GM21367 (cell line): ENCODE data around the gene FOXO6.

ENCODE experiments used
- ATAC-seq: cut with Tn5 transposase; IDR thresholded peaks from one replicate; pipeline ENCODE4 v1.9.1; 2021; ENCODE audit not compliant: unreplicated experiment

FOXO6 gene

GRCh38 chr1:41350055-41350378 is 11.2 kb upstream of the FOXO6 start:
- no peak for ATAC-seq

- ATAC-seq, result no peak
These were observed 9.7 kb upstream of the FOXO6 start for GRCh38 chr1:41351262-41352151.

DNA sequence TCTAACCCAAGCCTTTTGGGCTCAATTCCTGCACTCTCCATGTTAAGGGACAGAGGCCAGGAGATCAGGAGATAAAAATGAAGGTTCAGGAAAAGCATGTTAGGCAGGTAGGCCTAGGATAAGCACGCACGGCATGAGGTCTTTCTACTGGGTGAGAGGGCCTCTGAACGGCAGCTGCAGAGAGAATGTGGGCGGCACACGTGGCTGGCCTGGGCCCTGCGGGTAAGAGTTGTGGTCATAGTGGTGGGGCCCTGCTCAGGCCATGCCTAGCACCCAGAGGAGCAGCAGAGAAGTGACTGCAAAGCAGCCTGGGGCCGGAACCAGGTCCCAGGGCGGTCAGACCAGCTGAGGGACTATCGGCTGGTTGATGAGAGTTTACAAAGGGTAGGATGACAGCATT is 7.5 kb upstream of the FOXO6 start:
- ATAC-seq, result no peak

- no peak for ATAC-seq
These were observed 6.3 kb upstream of the FOXO6 start for GRCh38 chr1:41354956-41355355.

GRCh38 chr1:41355356-41355755 is 5.9 kb upstream of the FOXO6 start:
- no peak for ATAC-seq

DNA sequence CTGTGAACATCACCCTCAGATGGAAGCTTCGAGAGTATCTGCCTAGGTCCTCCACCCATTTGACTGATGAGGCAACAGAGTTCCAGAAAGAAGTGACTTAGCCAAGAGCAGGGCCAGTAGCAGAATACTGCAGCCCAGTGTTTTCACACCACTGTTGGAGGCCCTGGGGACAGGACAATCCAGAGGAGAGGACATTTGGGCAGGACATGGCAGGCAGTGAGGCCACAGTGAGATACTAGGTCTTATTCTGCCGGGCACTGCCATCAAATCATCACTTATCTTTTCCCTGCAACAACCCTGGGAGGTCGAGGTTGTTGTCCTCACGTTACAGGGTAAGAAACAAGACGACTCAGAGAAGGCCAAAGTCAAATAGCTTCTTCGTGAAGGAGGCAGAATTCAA is 5.5 kb upstream of the FOXO6 start:
- ATAC-seq, result no peak

DNA sequence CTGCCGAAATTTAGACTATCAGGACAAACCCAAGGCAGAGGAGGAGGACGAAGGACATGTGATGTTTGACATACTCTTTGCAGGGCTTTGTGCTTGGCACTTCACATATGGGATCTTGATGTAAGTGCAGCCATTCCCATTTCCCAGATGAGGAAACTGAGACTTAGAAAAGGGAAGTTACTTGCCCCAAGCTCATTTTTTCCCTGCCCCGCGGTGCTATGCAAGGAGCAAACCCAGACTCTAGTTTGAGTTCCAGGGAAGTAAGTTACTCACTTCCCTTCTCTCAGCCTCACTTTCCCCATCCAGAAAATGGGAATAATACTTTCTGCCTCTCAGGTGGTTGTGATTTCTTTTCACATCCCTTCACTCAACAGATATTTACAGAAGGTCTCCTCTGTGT is 4.5 kb upstream of the FOXO6 start:
- ATAC-seq, result no peak

- ATAC-seq, result no peak
These were observed 3.7 kb upstream of the FOXO6 start for GRCh38 chr1:41357451-41358101.

DNA sequence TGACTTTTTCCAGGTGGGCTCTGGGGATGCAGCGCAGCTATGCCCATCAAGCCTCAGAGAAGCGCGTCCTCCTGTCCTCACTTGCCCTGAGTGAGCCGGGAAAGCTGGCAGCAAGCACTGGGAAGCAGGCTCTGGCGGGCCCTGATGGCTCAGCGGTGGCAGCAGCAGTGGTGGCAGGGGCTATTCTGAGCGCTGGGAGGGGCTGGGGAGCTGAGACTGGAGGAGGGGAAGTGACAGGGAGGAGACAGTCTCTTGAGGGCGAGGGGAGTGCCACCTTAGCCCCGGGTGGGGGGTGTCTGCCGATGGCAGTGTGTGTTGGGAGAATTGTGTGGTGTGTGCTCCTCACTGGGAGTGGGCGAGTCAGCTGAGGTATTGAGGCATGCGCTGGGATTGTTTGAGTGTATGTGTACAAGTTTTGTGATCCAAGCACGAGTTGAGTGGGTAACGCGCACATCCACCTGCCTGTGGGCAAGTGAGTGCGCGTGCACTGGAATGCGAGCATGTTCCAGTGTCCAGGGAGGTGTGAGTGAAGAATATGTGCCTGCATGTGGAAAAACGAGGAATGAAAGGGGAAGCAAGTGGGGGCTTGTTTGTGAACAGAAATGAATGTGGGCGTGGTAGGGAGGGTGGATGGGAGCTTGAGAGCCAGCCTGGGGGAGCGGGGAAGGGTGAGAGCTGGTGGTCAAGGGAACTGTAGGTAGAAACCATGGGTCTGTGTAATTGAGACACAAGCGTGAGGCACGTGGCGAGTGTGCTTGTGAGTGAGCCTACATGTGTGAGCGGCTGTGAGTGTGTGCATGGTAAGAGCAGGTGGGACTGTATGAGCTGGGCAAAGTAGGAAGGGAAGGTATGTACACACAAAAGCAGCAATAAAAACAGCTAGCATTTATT is 2.9 kb upstream of the FOXO6 start:
- ATAC-seq, result no peak

- ATAC-seq, result no peak
These were observed 1.8 kb upstream of the FOXO6 start for GRCh38 chr1:41359211-41360073.

DNA sequence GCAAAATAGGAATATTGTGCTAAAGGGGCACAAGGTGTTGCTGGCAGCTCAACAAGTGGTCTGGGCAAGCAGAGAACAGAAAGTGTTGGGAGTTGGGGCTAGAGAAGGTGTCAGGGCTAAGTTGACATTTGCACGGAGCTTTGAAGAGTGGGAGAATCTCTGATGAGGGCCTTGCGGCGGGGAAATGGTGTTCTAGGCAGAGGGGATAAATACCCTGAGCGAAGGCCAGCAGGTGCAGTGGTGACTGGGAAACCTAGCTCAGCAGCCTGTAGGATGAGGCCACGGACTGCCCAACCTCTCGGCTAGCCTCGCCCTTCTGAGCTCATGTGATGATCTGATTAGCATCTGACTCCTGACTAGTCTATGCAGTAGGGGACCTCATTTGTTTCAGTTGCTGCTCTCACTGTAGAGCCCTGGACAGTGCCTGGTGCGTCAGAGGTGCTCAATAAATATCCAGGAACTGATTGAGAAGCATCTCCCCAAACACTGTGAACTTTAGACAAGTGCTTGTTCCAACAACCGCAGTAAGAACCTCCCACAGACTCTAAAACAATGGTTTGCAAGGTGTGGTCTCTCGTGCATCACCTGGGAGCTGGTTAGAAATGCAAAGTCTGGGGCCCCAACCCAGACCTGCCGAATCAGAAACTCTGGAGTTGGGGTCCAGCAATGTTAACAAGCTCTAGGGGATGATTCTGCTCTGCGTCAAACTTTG is 1.0 kb upstream of the FOXO6 start:
- ATAC-seq, result no peak

- peak; percentile 14 for ATAC-seq
These were observed 492 bp downstream of the FOXO6 start for GRCh38 chr1:41361495-41362356.

DNA sequence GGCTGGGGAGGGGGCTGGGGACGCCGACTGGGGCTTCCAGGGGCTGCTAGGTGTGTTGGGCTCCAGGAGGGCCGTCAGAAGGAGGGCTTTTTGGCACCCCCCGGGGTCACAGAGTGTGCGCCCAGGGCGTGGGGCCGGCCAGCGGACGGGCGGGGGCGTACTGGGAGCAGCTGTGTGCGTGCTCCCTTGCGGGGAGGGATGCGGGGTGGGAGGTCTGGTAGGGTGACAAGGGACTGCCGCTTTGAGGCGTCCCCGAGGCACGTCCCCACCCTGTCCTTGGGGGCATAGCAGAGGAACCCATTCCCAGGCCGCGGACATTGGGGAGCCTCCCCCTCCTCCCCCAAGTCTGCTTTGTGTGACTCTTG is 1.1 kb downstream of the FOXO6 start:
- no peak for ATAC-seq

DNA sequence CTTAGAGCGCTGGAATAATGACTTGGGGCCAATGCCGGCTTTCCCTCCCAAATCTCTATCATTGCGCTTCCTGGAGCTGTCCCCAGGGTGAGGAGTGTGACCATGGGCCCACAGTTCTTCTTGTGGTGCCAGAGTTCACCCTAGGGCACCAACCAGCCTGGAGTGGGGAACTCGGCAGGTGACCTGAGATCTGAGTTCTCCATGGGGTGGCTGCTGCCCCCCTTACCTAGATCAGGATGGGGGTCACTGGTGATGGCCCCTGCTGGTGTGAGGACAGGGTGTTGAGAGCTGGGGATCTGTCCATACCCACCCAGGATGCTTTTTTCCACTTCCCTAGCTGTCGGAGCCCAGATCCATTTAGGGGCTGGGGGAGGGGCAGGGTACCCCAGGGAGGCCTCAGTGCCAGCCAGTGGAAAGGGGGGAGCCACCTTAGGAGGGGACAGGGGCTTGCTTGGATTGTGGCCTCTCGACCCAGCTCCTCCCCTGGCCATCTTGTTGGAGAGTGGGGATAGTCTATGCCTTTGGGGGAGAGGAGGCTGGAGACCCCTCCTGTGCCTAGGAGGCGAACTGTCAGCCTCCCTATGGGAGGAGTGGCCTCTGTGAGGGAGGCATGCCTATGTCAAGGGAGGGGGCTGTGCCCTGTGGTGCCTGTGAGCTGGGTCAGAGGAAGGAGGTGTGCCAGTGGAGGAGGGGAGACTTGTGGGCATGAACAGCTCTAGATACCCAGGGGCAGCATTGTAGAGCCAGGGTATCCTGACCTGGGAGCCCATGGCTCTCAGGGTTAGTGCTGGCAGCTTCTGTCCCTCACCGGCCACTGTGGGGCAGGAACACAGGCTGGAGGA is 1.7 kb downstream of the FOXO6 start:
- no peak for ATAC-seq

GRCh38 chr1:41363591-41364320 is 2.5 kb downstream of the FOXO6 start:
- ATAC-seq, result no peak

- no peak for ATAC-seq
These were observed 3.4 kb downstream of the FOXO6 start for GRCh38 chr1:41364442-41365319.

- ATAC-seq, result no peak
These were observed 4.0 kb downstream of the FOXO6 start for GRCh38 chr1:41365320-41365633.
